GM23248 (cell line): ENCODE measurements around the gene PRKCE.

Source experiments
- EZH2 ChIP-seq: fragments of 200-600 bp; sonication (generic); IDR thresholded peaks from 2 replicates; pipeline ENCODE4 v1.6.1; 2018; ENCODE audit warnings: antibody characterized with exemption, mild to moderate bottlenecking; ENCODE audit not compliant: insufficient read depth, poor library complexity, severe bottlenecking
- EZH2phosphoT487 ChIP-seq: fragments of 200-600 bp; sonication (generic); IDR thresholded peaks from 2 replicates; pipeline ENCODE4 v1.6.1; 2018; ENCODE audit warnings: antibody characterized with exemption, moderate library complexity, mild to moderate bottlenecking, low read depth; ENCODE audit not compliant: insufficient read depth

DNA sequence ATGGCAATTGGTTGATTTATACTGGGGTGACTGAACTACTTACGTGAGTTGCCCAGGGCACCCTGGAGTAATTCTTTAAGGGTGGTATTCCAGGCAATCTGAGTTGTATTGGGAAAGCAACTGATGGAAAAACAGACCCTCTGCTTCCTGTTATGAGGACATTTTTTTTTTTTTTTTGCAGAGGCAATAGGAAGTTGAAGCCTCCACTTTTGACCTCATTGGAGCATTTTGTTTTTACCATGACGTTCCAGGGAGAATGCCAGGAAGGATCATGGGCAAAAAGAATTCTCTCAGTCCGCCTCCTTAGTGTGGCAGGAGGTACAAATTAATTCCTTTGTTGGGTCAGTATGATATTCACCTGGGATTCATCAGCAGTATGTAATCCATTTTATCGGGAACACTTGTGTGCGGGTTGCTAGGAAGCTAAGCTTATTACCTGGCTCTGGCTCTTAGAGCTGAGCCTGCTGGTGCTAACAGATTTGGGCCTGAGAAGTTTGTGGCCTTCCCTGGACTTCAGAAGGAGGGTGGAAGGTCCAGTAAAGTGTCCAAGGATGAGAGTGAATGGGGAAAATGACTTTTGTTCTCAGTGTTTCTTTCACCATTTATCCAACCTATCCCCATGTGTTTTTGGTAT is 372.8 kb downstream of the PRKCE start:
- no peak for TF ChIP-seq EZH2phosphoT487
- no peak for TF ChIP-seq EZH2
